AG09309 (cell line): ENCODE results near the gene SOD1.

Experiments used
- DNase-seq: peaks from one replicate; pipeline ENCODE4 v3.0.0-alpha.2; 2010; ENCODE audit warnings: low read depth
- H3K4me3 ChIP-seq: 2 replicates; pipeline ENCODE4 v1.5.1; 2011; ENCODE audit warnings: mild to moderate bottlenecking, low read depth, low read length, moderate library complexity; ENCODE audit not compliant: control insufficient read depth
- TF ChIP-seq, protein P1 (sequence below): IDR thresholded peaks from 2 replicates; pipeline ENCODE4 v1.5.1; 2011; ENCODE audit warnings: mild to moderate bottlenecking, low read depth, low read length, inconsistent platforms; ENCODE audit not compliant: insufficient read depth, control insufficient read depth; ENCODE audit errors: missing control alignments

The SOD1 gene

DNA sequence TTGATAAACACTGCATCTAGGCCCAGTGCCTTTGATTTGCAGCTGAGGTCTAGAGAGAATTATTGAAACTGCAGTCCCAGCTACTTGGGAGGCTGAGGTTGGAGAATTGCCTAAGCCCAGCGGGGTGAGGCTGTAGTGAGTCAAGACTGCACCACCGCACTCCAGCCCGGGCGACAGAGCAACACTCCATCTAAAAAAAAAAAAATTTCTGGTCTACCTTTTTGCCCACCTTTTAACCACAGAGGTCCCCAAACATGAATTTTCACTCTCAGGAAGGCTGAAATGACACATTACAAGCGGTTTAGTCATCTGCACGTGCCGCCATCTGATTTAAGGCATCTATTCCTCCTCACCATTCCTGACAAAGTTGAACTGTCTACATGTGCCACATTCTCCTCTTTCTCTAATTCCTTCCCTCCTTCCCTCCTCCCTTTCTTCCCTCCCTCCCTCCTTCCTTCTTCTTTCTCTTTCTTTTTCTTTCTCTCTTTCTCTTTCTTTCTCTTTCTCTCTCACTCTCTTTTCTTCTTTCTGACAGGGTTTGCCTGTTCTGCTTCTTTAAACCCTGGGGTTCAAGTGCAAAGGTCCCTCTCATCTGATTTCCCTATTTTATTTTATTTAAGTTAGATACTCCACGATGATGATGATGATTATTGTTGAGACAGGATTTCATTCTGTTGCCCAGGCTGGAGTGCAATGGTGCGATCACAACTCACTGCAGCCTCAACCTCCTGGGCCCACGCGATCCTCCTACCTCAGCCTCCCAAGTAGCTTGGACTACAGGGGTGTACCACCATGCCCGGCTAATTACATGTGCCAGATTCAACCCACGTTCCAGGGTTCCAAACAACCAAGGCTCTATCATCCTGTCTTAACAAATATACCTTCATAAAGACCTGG lies 3.0 kb upstream of the SOD1 start:
- DNase-seq, result peak; percentile 27
- H3K4me3 ChIP-seq, result no peak overlapping the region
- TF ChIP-seq, protein P1, sequence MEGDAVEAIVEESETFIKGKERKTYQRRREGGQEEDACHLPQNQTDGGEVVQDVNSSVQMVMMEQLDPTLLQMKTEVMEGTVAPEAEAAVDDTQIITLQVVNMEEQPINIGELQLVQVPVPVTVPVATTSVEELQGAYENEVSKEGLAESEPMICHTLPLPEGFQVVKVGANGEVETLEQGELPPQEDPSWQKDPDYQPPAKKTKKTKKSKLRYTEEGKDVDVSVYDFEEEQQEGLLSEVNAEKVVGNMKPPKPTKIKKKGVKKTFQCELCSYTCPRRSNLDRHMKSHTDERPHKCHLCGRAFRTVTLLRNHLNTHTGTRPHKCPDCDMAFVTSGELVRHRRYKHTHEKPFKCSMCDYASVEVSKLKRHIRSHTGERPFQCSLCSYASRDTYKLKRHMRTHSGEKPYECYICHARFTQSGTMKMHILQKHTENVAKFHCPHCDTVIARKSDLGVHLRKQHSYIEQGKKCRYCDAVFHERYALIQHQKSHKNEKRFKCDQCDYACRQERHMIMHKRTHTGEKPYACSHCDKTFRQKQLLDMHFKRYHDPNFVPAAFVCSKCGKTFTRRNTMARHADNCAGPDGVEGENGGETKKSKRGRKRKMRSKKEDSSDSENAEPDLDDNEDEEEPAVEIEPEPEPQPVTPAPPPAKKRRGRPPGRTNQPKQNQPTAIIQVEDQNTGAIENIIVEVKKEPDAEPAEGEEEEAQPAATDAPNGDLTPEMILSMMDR, result no peak

DNA sequence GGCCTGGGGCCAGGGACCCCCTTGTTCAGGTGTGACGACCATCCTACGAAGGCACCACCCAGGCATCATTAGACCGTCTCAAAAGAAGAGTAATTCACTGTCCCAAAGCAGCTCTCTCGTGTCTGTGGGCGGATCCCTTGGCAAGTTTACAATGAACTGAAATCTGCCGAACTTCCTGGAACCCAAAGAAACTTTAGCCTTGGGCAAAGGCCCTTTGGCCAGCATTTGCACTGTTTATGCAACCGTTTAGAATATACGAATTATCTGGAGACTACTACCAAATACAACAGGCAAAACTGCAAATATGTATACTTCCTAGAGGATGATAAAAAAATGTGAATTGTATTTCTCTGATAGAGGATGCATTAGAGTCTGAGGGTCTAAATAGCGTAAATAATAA lies 1.4 kb upstream of the SOD1 start:
- TF ChIP-seq, protein P1, result no peak
- DNase-seq, result no peak
- H3K4me3 ChIP-seq, result no peak overlapping the region

DNA sequence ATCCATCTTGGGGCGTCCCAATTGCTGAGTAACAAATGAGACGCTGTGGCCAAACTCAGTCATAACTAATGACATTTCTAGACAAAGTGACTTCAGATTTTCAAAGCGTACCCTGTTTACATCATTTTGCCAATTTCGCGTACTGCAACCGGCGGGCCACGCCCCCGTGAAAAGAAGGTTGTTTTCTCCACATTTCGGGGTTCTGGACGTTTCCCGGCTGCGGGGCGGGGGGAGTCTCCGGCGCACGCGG lies 282 bp upstream of the SOD1 start:
- TF ChIP-seq, protein P1, result no peak
- H3K4me3 ChIP-seq, result peak overlapping the region; percentile 77
- no peak for DNase-seq

DNA sequence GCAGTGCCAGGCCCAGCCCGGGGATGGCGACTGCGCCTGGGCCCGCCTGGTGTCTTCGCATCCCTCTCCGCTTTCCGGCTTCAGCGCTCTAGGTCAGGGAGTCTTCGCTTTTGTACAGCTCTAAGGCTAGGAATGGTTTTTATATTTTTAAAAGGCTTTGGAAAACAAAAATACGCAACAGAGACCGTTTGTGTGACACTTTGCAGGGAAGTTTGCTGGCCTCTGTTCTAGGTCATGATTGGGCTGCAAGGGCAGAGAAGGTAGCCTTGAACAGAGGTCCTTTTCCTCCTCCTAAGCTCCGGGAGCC lies 719 bp downstream of the SOD1 start:
- DNase-seq, result no peak
- TF ChIP-seq, protein P1, result no peak
- H3K4me3 ChIP-seq, result peak overlapping the region; percentile 77

DNA sequence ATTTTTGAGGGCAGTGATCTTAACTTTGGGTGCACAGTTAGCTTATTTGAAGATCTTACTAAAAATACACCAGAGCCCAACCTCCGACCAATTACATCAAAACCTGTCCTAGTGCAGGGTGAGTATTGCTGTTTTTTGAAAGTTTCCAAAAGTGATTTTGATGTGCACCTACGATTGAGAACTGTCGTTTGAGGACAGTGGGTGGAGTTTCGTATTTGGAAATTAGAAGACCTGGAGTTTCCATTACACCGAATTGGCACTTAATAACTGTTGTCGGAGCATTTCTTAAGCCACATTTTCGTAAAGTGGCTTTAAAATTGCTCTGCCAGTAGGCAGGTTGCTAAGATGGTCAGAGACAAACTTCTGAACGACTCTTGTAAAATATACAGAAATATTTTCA lies 1.1 kb downstream of the SOD1 start:
- peak overlapping the region; percentile 77 for H3K4me3 ChIP-seq
- no peak for DNase-seq
- TF ChIP-seq, protein P1, result no peak

DNA sequence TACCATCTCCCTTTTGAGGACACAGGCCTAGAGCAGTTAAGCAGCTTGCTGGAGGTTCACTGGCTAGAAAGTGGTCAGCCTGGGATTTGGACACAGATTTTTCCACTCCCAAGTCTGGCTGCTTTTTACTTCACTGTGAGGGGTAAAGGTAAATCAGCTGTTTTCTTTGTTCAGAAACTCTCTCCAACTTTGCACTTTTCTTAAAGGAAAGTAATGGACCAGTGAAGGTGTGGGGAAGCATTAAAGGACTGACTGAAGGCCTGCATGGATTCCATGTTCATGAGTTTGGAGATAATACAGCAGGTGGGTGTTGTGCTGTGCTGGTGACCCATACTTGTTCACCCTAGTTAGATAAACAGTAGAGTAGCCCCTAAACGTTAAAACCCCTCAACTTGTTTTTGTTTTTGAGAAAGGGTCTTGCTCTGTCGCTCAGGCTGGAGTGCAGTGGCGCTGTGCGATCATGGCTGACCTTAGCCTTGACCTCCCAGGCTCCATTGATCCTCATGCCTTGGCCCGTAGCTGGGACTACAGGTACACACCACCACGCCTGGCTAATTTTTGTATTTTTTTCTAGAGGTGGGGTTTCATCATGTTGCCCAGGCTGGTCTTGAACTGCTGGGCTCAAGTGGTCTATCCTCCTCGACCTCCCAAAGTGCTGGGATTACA lies 4.2 kb downstream of the SOD1 start:
- no peak for DNase-seq
- TF ChIP-seq, protein P1, result no peak

More for the DNA sequence above, 4.2 kb downstream of the SOD1 start:
- no peak overlapping the region for H3K4me3 ChIP-seq
